Stimulated activated CD8-positive, alpha-beta memory T cell treated with anti-CD3 and anti-CD28 coated beads, Interleukin-12 subunit alpha, Interleukin-12 subunit beta, amount 100 ng/mL, for 24 hours (primary cell): ENCODE results near the gene LRP3.

Experiments used
- DNase-seq: peaks from one replicate; pipeline ENCODE4 v3.0.0-alpha.2; 2020; ENCODE audit errors: extremely low read depth

The LRP3 gene

GRCh38 chr19:33252971-33253370 is 58.8 kb downstream of the LRP3 start:
- DNase-seq, result no peak

GRCh38 chr19:33254245-33254824 is 60.2 kb downstream of the LRP3 start:
- DNase-seq, result no peak

- no peak for DNase-seq
Measured at GRCh38 chr19:33255781-33256180, 61.7 kb downstream of the LRP3 start.

GRCh38 chr19:33256261-33256660 is 62.1 kb downstream of the LRP3 start:
- no peak for DNase-seq

GRCh38 chr19:33257828-33258227 is 63.7 kb downstream of the LRP3 start:
- DNase-seq, result no peak
